ENCODE measurements around the gene ZNF77. TPM values are rescaled to one million over a fixed set of nuclear protein-coding genes. Genes with fewer than 3 reads are reported as not detected.
"Not testable (repeated sequence)": the region's sequence is repeated elsewhere in the genome, so short reads cannot be mapped to it uniquely, and the experiment has no call there.

Gene ZNF77
- total and polyA plus RNA-seq, 5 experiments from 2014 or later: 1.3 to 6.9 (median 2.1) TPM

- H3K36me3 Mint-ChIP-seq, H3K27me3 Mint-ChIP-seq, H3K27ac Mint-ChIP-seq, DNase-seq, H3K9me3 Mint-ChIP-seq, POLR2A ChIA-PET, ATAC-seq: not testable (repeated sequence)
- Mint-ChIP-seq H3K4me1 (peaks cover 8 to 36% (median 31%) of the 10 kb centered on the region in 4 donors), H3K4me3 (peak overlapping the region in 2 of 10 donors; percentile 36 to 48)
Observed at GRCh38 chr19:2903326-2903725, 41.4 kb downstream of the ZNF77 start.

DNA sequence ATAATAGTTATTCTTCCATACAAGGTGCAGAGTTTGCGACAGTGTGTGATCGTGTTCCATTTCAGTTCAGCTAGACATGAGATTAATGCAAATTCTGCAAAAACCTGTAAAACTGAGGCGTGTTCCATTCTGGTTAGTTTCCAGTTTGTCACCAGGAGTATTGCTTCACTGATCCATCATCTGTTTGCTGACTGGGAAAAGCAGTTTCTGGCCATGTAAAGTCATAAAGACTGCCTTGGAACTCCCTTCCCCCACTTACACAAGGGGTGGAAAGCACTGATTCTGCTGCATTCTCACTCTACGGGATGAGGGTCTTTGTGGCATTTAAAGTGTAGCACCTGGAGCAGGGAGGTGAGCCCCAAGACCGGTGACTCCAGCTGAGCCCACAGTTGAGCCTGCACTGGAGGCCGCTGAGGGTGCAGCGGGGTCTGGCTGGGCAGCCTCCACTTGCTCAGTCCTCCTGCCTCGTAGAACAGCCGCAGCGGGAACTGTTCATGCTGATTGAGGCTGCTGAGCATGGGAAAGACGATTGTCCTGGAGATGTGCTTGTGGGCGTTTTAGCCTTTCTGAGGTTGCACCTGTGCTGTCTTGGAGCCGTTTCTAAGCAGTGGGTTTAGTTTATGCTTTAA is 42.1 kb downstream of the ZNF77 start:
- H3K4me1 Mint-ChIP-seq: peaks cover 8 to 36% (median 31%) of the 10 kb centered on the region in 4 donors
- peaks cover 0 to under 1% (median 0%) of the 10 kb centered on the region in 3 donors for H3K36me3 Mint-ChIP-seq
- H3K9me3 Mint-ChIP-seq: peaks cover 0 to 5% (median 0%) of the 10 kb centered on the region in 9 donors
- peak overlapping the region in 7 of 10 donors; percentile 50 to 100 (median 97) for H3K4me3 Mint-ChIP-seq
- peak overlapping the region in 1 of 10 donors; percentile 19 for H3K27ac Mint-ChIP-seq
- POLR2A ChIA-PET: interaction anchor here (1.1 kb wide), 1 partner anchor 30 kb away, joined by 4 read pairs; no protein-coding TSS in a partner anchor
- no peak for DNase-seq
- H3K27me3 Mint-ChIP-seq: no peaks in the 10 kb centered on the region
- ATAC-seq: no peak

- peak; percentile 97 to 98 for ATAC-seq
- Mint-ChIP-seq H3K27me3 (no peaks in the 10 kb centered on the region), H3K36me3 (peaks cover 0 to 5% (median 0%) of the 10 kb centered on the region in 3 donors), H3K4me3 (peak within 1 kb of the TSS; percentile 95 to 100 (median 98)), H3K27ac (peak within 1 kb of the TSS; percentile 82 to 98 (median 92)), H3K4me1 (peaks cover 8 to 30% (median 24%) of the 10 kb centered on the region in 4 donors), H3K9me3 (peaks cover 0 to 23% (median 3%) of the 10 kb centered on the region in 9 donors)
- DNase-seq: peak; percentile 87 to 99 (median 96)
- POLR2A ChIA-PET: interaction anchor here (0.6 to 1.1 kb wide), 4 partner anchors 50 to 423 kb away, joined by 3 to 7 read pairs (median 4); partner anchors contain the start of genes THOP1 and ZNF555
Observed at GRCh38 chr19:2900296-2901252, 44.2 kb downstream of the ZNF77 start, which contains the start of gene ZNF57. ZNF57 (plus strand) TSS chr19:2900928; CDS start chr19:2901046, 118 bp downstream.

GRCh38 chr19:2896694-2897093 is 48.1 kb downstream of the ZNF77 start:
- H3K27ac Mint-ChIP-seq: no peak overlapping the region
- POLR2A ChIA-PET: interaction anchor here (0.9 kb wide), 1 partner anchor 15 kb away, joined by 3 read pairs; no protein-coding TSS in a partner anchor
- H3K4me1 Mint-ChIP-seq: peaks cover 5 to 12% (median 9%) of the 10 kb centered on the region in 4 donors
- no peaks in the 10 kb centered on the region for H3K27me3 Mint-ChIP-seq
- H3K36me3 Mint-ChIP-seq: peaks cover 0 to 5% (median 0%) of the 10 kb centered on the region in 3 donors
- H3K4me3 Mint-ChIP-seq: no peak overlapping the region
- peaks cover 0 to 23% (median 3%) of the 10 kb centered on the region in 9 donors for H3K9me3 Mint-ChIP-seq
- DNase-seq (no peak), ATAC-seq (no peak)

GRCh38 chr19:2890531-2890930 is 54.2 kb downstream of the ZNF77 start:
- H3K9me3 Mint-ChIP-seq, H3K27me3 Mint-ChIP-seq, DNase-seq, POLR2A ChIA-PET, H3K36me3 Mint-ChIP-seq, H3K4me3 Mint-ChIP-seq, ATAC-seq: not testable (repeated sequence)
- Mint-ChIP-seq H3K4me1 (peaks cover 2 to 11% (median 10%) of the 10 kb centered on the region in 4 donors), H3K27ac (peak overlapping the region in 1 of 10 donors; percentile 8)

GRCh38 chr19:2888731-2889224 is 56.0 kb downstream of the ZNF77 start:
- Mint-ChIP-seq H3K4me1 (peaks cover 2 to 11% (median 10%) of the 10 kb centered on the region in 4 donors), H3K27me3 (no peaks in the 10 kb centered on the region), H3K36me3 (no peaks in the 10 kb centered on the region), H3K27ac (peak overlapping the region in 9 of 10 donors; percentile 29 to 95 (median 85)), H3K9me3 (no peaks in the 10 kb centered on the region), H3K4me3 (peak overlapping the region; percentile 41 to 81 (median 64))
- ATAC-seq (peak; percentile 88 to 90), DNase-seq (peak; percentile 28 to 84 (median 70))
- POLR2A ChIA-PET: interaction anchor here (0.6 kb wide), 2 partner anchors 197 to 522 kb away, joined by 3 read pairs; no protein-coding TSS in a partner anchor

- Mint-ChIP-seq H3K4me1 (peaks cover 2 to 11% (median 10%) of the 10 kb centered on the region in 4 donors), H3K9me3 (no peaks in the 10 kb centered on the region), H3K4me3 (peak overlapping the region in 2 of 10 donors; percentile 3), H3K27me3 (peaks cover 0 to 2% (median 0%) of the 10 kb centered on the region in 5 donors), H3K27ac (peak overlapping the region in 4 of 10 donors; percentile 2 to 75 (median 38)), H3K36me3 (no peaks in the 10 kb centered on the region)
- ATAC-seq (no peak), DNase-seq (peak in 2 of 10 donors; percentile 25 to 27)
- POLR2A ChIA-PET: interaction anchor here (0.5 to 1.0 kb wide), 3 partner anchors 30 to 1218 kb away, joined by 3 read pairs; no protein-coding TSS in a partner anchor
Observed at GRCh38 chr19:2887391-2887914, 57.3 kb downstream of the ZNF77 start.

DNA sequence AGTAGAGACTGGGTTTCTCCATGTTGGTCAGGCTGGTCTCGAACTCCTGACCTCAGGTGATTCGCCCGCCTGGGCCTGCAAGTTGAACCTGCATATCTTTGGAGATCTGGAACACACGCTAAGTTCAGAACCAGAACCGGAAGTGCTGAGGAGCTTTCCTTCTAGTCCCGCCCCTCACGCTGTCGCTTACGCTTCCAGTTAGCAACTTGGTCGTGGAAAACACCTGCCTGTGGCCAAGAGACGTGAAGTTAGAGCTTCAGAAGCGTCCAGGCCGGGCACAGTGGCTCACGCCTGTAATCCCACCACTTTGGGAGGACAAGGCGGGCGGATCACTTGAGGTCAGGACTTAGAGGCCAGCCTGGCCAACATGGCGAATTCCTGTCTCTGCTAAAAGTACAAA is 59.0 kb downstream of the ZNF77 start:
- DNase-seq (no peak), ATAC-seq (no peak)
- H3K27me3 Mint-ChIP-seq: peaks cover 0 to 2% (median 0%) of the 10 kb centered on the region in 5 donors
- POLR2A ChIA-PET: interaction anchor here (1.4 kb wide), 1 partner anchor 19 kb away, joined by 3 read pairs; the partner anchor contains the start of gene ZNF556
- peaks cover 2 to 11% (median 10%) of the 10 kb centered on the region in 4 donors for H3K4me1 Mint-ChIP-seq
- H3K27ac Mint-ChIP-seq: no peak overlapping the region
- H3K36me3 Mint-ChIP-seq: no peaks in the 10 kb centered on the region
- H3K9me3 Mint-ChIP-seq: no peaks in the 10 kb centered on the region
- H3K4me3 Mint-ChIP-seq: no peak overlapping the region

- POLR2A ChIA-PET: interaction anchor here (0.6 kb wide), 1 partner anchor 348 kb away, joined by 3 read pairs; no protein-coding TSS in a partner anchor
- Mint-ChIP-seq H3K27ac (no peak overlapping the region), H3K4me1 (peaks cover 2 to 11% (median 9%) of the 10 kb centered on the region in 4 donors), H3K27me3 (peaks cover 0 to 3% (median 0%) of the 10 kb centered on the region in 5 donors), H3K4me3 (no peak overlapping the region), H3K9me3 (peaks cover 0 to 8% (median 4%) of the 10 kb centered on the region in 9 donors), H3K36me3 (peaks cover 0 to 2% (median 0%) of the 10 kb centered on the region in 3 donors)
- no peak for DNase-seq
- ATAC-seq: no peak
Observed at GRCh38 chr19:2883686-2884439, 60.9 kb downstream of the ZNF77 start.
